ENCODE data around the gene NQO2. TPM values are rescaled to one million over a fixed set of nuclear protein-coding genes. Genes with fewer than 3 reads are reported as not detected.
A peak's percentile ranks its signal among the peaks of the same experiment; 100 is the strongest.
"Not testable (repeated sequence)": the region's sequence is repeated elsewhere in the genome, so short reads cannot be mapped to it uniquely, and the experiment has no call there.

The NQO2 gene
- total RNA-seq, 1 experiment from 2014 or later = 35.8 TPM

- DNase-seq (ENCODE audit: low read depth, low spot score); in situ Hi-C loops (cut with HindIII; ENCODE audit: low pct_unique_long_range_greater_than_20kb, low sequenced_read_pairs): not testable (repeated sequence)
These were observed 21.4 kb downstream of the NQO2 start for GRCh38 chr6:3020976-3021598.

DNA sequence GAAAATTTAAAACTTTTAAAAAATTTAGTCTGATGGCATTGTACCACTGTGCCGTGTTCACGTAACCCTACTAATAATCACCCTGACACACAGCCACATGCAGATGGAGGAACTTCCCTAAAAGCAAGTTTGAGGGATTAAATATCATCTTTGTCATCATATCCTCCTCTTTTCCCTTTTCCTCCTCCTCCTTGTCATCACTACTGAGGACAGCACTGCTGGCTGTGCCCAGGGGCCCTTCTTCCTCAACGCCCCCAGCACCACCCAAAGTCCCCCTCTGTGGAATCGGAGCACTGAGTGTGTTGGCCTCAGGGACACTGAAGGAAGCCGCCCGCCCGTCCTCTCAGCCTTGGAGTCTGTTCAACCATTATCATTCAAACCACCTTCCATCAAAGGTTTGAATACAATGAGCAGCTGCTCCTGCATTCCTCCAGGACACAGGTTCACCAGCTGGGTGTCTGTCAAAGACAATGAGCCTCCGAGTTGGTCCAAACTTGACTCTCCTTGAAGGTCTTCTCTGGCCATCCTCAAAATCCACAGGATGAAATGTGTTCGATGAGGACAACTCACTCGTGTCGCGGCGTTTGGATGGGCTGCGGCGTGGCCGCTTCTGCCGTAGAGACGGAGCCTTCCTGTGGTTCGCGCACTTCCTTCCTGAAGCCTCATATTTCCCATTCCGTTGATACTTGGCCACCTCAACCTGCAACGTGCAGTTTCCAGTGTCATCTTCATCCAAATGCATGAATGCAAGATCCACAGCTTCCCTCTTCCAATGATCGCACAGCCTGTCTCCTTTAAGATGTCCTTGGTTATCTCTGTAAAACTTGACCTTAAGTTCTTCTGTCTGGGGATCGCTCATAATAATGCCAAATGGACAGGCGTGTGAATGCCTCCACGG, 23.3 kb downstream of the NQO2 start:
- peak; percentile 39 for DNase-seq (ENCODE audit: low read depth, low spot score)
- in situ Hi-C loops (cut with HindIII; ENCODE audit: low pct_unique_long_range_greater_than_20kb, low sequenced_read_pairs) = no loop called here

GRCh38 chr6:3023663-3024483, 24.2 kb downstream of the NQO2 start:
- DNase-seq (ENCODE audit: low read depth, low spot score) = peak; percentile 95
- in situ Hi-C loops (cut with HindIII; ENCODE audit: low pct_unique_long_range_greater_than_20kb, low sequenced_read_pairs) = no loop called here

GRCh38 chr6:3026791-3027626, 27.3 kb downstream of the NQO2 start:
- no peak for DNase-seq (ENCODE audit: low read depth, low spot score)
- in situ Hi-C loops (cut with HindIII; ENCODE audit: low pct_unique_long_range_greater_than_20kb, low sequenced_read_pairs) = no loop called here

GRCh38 chr6:3028156-3028555, 28.5 kb downstream of the NQO2 start:
- in situ Hi-C loops (cut with HindIII; ENCODE audit: low pct_unique_long_range_greater_than_20kb, low sequenced_read_pairs); DNase-seq (ENCODE audit: low read depth, low spot score): not testable (repeated sequence)

DNA sequence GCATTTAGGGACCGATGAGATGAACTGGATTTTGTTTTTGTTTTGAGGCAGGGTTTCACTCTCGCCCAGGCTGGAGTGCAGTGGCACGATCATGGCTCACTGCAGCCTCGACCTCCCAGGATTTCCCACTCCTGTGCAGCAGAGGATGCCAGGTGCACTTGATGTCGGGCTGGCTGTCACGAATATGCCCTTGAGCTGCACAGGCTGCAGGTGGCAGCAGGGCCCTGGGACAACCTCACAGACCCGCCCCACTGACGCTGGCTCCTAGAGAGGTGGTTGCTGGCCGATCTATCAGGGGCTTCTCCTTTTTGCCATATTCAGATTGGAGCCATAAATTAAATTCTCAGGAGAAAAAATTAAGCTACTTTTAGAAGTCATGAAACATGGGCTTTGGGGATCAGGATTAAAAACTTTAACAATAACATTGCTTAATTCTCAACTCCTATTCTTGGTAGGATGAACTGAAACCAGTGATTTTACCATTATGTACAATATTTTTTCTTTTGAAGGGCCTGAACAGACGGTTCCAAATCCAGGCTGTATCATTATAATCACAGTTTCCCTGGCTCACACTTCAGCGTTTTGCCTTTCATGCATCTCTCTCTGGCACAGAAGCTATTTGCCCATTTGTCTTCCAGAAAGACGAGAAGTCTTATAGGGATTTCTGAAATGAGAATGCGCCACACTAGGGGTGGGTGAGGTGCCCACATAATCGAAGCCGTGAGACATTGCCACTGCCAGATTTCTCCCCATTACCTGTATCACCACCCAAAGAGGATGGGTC, 32.4 kb downstream of the NQO2 start:
- in situ Hi-C loops (cut with HindIII; ENCODE audit: low pct_unique_long_range_greater_than_20kb, low sequenced_read_pairs) = no loop called here
- DNase-seq (ENCODE audit: low read depth, low spot score) = no peak

DNA sequence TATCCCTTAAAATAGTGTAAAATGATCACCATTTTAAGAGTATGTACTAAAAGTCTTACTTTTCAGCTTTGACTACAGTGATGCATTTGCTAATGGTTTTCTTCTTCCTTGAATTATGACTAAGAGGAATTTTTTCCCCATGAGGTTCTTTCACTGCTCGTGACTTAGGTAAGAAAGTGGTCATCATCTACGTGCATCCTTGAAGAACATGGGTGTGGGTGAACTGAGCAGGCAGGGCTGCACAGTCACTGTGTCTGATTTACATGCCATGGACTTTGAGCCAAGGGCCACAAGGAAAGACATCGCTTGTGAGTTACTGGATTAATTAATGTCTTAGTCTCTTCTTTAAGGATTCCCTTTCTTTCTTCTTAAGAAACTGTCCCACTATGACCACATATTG, 33.3 kb downstream of the NQO2 start:
- in situ Hi-C loops (cut with HindIII; ENCODE audit: low pct_unique_long_range_greater_than_20kb, low sequenced_read_pairs) = no loop called here
- no peak for DNase-seq (ENCODE audit: low read depth, low spot score)

GRCh38 chr6:3033652-3034051, 34.0 kb downstream of the NQO2 start:
- DNase-seq (ENCODE audit: low read depth, low spot score) = no peak
- in situ Hi-C loops (cut with HindIII; ENCODE audit: low pct_unique_long_range_greater_than_20kb, low sequenced_read_pairs) = no loop called here

GRCh38 chr6:3035397-3035796, 35.7 kb downstream of the NQO2 start:
- in situ Hi-C loops (cut with HindIII; ENCODE audit: low pct_unique_long_range_greater_than_20kb, low sequenced_read_pairs) = no loop called here
- DNase-seq (ENCODE audit: low read depth, low spot score) = no peak

GRCh38 chr6:3036861-3037637, 37.4 kb downstream of the NQO2 start:
- no peak for DNase-seq (ENCODE audit: low read depth, low spot score)
- in situ Hi-C loops (cut with HindIII; ENCODE audit: low pct_unique_long_range_greater_than_20kb, low sequenced_read_pairs) = no loop called here

DNA sequence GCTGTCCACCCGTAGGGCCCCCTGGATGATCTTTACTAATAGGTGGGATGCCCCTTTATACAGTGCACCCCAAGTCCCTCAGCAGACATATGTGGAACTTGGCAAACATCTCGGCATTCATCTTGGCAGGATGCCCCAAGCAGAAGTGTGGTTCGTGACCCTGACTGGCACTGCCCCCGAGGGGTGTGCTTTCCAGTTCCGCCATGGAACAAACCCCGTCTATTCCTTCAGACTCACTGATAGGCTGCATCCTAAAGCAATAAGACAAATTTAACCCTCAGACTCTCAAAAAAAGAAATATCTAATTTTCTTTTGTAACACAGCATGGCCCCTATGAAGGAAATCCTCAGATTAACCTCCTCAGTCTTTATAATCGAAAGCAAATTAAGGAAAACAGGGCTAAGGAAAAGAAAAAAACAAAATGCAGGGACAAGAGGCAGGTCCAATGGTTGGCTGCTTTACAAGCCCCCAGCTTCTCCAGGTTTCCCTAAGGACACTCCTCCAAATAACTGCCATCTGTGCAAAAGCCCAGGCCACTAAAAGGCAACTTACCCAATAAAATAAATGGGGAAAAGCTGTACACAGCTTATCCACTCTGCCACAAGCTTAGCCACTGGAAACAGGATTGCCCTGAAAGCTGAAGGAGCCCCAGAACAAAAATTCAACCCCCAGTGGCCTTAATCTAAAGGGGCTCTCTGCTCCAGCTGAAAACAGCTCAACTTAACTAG, 38.1 kb downstream of the NQO2 start:
- in situ Hi-C loops (cut with HindIII; ENCODE audit: low pct_unique_long_range_greater_than_20kb, low sequenced_read_pairs) = no loop called here
- no peak for DNase-seq (ENCODE audit: low read depth, low spot score)

DNA sequence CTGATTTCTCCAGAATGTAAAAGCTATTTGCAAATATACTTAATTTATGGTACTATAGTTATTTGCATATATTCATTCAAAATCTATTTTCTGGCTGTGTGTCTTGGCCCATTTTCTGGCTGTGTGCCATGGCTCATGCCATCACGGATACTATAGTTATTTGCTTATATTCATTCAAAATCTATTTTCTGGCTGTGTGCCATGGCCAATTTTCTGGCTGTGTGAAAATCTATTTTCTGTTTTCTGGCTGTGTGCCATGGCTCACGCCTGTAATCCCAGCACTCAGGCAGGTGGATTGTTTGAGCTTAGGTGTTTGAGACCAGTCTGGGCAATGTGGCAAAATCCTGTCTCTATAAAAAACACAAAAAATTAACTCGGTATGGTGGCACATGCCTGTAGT, 39.7 kb downstream of the NQO2 start:
- DNase-seq (ENCODE audit: low read depth, low spot score) = no peak
- in situ Hi-C loops (cut with HindIII; ENCODE audit: low pct_unique_long_range_greater_than_20kb, low sequenced_read_pairs) = no loop called here

GRCh38 chr6:3041147-3041546, 41.5 kb downstream of the NQO2 start:
- DNase-seq (ENCODE audit: low read depth, low spot score) = no peak
- in situ Hi-C loops (cut with HindIII; ENCODE audit: low pct_unique_long_range_greater_than_20kb, low sequenced_read_pairs) = no loop called here

GRCh38 chr6:3041606-3042005, 41.9 kb downstream of the NQO2 start:
- in situ Hi-C loops (cut with HindIII; ENCODE audit: low pct_unique_long_range_greater_than_20kb, low sequenced_read_pairs) = no loop called here
- no peak for DNase-seq (ENCODE audit: low read depth, low spot score)

- no peak for DNase-seq (ENCODE audit: low read depth, low spot score)
- in situ Hi-C loops (cut with HindIII; ENCODE audit: low pct_unique_long_range_greater_than_20kb, low sequenced_read_pairs) = no loop called here
These were observed 45.7 kb downstream of the NQO2 start for GRCh38 chr6:3045369-3045768.

- in situ Hi-C loops (cut with HindIII; ENCODE audit: low pct_unique_long_range_greater_than_20kb, low sequenced_read_pairs) = no loop called here
- DNase-seq (ENCODE audit: low read depth, low spot score) = no peak
These were observed 46.1 kb downstream of the NQO2 start for GRCh38 chr6:3045777-3046176.

Measured in SK-MEL-5 (cell line).